Activated CD8-positive, alpha-beta T cell treated with anti-CD3 and anti-CD28 coated beads for 36 hours (primary cell): ENCODE measurements around the gene MBLAC1. TPM values are rescaled to one million over a fixed set of nuclear protein-coding genes. Genes with fewer than 3 reads are reported as not detected.

Experiments used
- ATAC-seq: fragments of 200-7000 bp; cut with Tn5 transposase; one replicate; pipeline ENCODE4 v1.10.0; 2021; ENCODE audit warnings: mild to moderate bottlenecking, moderate library complexity
- CTCF ChIA-PET: fragments of 350-600 bp; sonication (Branson Sonifier 250); formaldehyde crosslinking; loops from one replicate; lab custom pipeline; 2021; ENCODE audit warnings: antibody characterized with exemption; lab: Charles Lee
- POLR2A ChIA-PET: fragments of 350-600 bp; sonication (Branson Sonifier 250); formaldehyde crosslinking; loops from one replicate; lab custom pipeline; 2021; ENCODE audit warnings: antibody characterized with exemption; lab: Charles Lee
- DNase-seq: peaks from one replicate; pipeline ENCODE4 v3.0.0-alpha.2; 2020
- H3K27ac Mint-ChIP-seq: one replicate; pipeline ENCODE4 v1.8.0; 2021; ENCODE audit warnings: mild to moderate bottlenecking, mixed read lengths
- H3K27me3 Mint-ChIP-seq: one replicate; pipeline ENCODE4 v1.8.0; 2021; ENCODE audit warnings: mixed read lengths
- H3K36me3 Mint-ChIP-seq: one replicate; pipeline ENCODE4 v1.8.0; 2021; ENCODE audit warnings: low read depth, mixed read lengths
- H3K4me1 Mint-ChIP-seq: one replicate; pipeline ENCODE4 v1.8.0; 2021; ENCODE audit warnings: low read depth, mixed read lengths
- H3K4me3 Mint-ChIP-seq: one replicate; pipeline ENCODE4 v1.8.0; 2021; ENCODE audit warnings: mild to moderate bottlenecking, moderate library complexity, mixed read lengths
- H3K9me3 Mint-ChIP-seq: one replicate; pipeline ENCODE4 v1.8.0; 2021; ENCODE audit warnings: mixed read lengths
- CTCF ChIP-seq: fragments of 200-600 bp; IDR thresholded peaks from one replicate; pipeline ENCODE4 v1.8.0; 2022; ENCODE audit warnings: antibody characterized with exemption, mild to moderate bottlenecking
- intact Hi-C: fragments of 100-400 bp; cut with micrococcal nuclease; formaldehyde crosslinking; loops from one replicate; pipeline ENCODE4 v1.10.0; 2022
- total RNA-seq, 2 experiments: library from RNA; stranded (reverse); gene quantifications; one replicate each; pipeline ENCODE4 v1.2.3, GENCODE V29; 2021

Gene MBLAC1
- total RNA-seq, 2 experiments from 2014 or later = 1.9 to 2.1 TPM

GRCh38 chr7:100119970-100120732 is 6.6 kb upstream of the MBLAC1 start:
- ChIA-PET POLR2A (interaction anchor here (1.2 to 3.0 kb wide), 8 partner anchors 14 to 105 kb away, joined by 3 to 24 read pairs (median 3); partner anchors contain the start of genes AP4M1, GAL3ST4, GPC2 and MCM7), CTCF (interaction anchor here (1.0 to 1.6 kb wide), 4 partner anchors 11 to 202 kb away, joined by 3 to 7 read pairs (median 4); partner anchors contain the start of gene AP4M1)
- ATAC-seq (peak; percentile 61), DNase-seq (peak; percentile 83)
- H3K4me1 Mint-ChIP-seq = peaks cover 27% of the 10 kb centered on the region
- H3K27me3 Mint-ChIP-seq = no peaks in the 10 kb centered on the region
- intact Hi-C loops = loop anchor here (10.0 kb wide), 1 partner anchor 205 kb away; the partner anchor contains the start of gene TRIM4
- H3K36me3 Mint-ChIP-seq = peaks cover 9% of the 10 kb centered on the region
- peak overlapping the region; percentile 89 for H3K27ac Mint-ChIP-seq
- no peaks in the 10 kb centered on the region for H3K9me3 Mint-ChIP-seq
- no peak for TF ChIP-seq CTCF
- peak overlapping the region; percentile 89 for H3K4me3 Mint-ChIP-seq

GRCh38 chr7:100120733-100121036 is 6.1 kb upstream of the MBLAC1 start:
- Mint-ChIP-seq H3K9me3 (no peaks in the 10 kb centered on the region), H3K36me3 (peaks cover 9% of the 10 kb centered on the region), H3K4me1 (peaks cover 31% of the 10 kb centered on the region), H3K27me3 (no peaks in the 10 kb centered on the region), H3K27ac (peak overlapping the region; percentile 89), H3K4me3 (peak overlapping the region; percentile 89)
- no peak for TF ChIP-seq CTCF
- DNase-seq (no peak), ATAC-seq (no peak)
- intact Hi-C loops = loop anchor here (10.0 kb wide), 1 partner anchor 206 kb away; the partner anchor contains the start of gene TRIM4
- CTCF ChIA-PET = interaction anchor here (1.0 to 1.6 kb wide), 3 partner anchors 10 to 202 kb away, joined by 3 to 7 read pairs (median 5); partner anchors contain the start of gene AP4M1
- POLR2A ChIA-PET = interaction anchor here (1.2 to 3.0 kb wide), 8 partner anchors 14 to 105 kb away, joined by 3 to 24 read pairs (median 3); partner anchors contain the start of genes AP4M1, GAL3ST4, GPC2 and MCM7

- H3K9me3 Mint-ChIP-seq = no peaks in the 10 kb centered on the region
- peaks cover 8% of the 10 kb centered on the region for H3K36me3 Mint-ChIP-seq
- peaks cover 32% of the 10 kb centered on the region for H3K4me1 Mint-ChIP-seq
- ChIA-PET POLR2A (interaction anchor here (2.7 to 3.0 kb wide), 2 partner anchors 21 kb away, joined by 18 to 24 read pairs; partner anchors contain the start of genes AP4M1 and MCM7), CTCF (interaction anchor here (1.3 kb wide), 1 partner anchor 8 kb away, joined by 5 read pairs; no protein-coding TSS in a partner anchor)
- no peak overlapping the region for H3K4me3 Mint-ChIP-seq
- no peak for TF ChIP-seq CTCF
- no peak for DNase-seq
- intact Hi-C loops = loop anchor here (10.0 kb wide), 1 partner anchor 207 kb away; the partner anchor contains the start of gene TRIM4
- no peak for ATAC-seq
- no peaks in the 10 kb centered on the region for H3K27me3 Mint-ChIP-seq
- peak overlapping the region; percentile 20 for H3K27ac Mint-ChIP-seq
These were observed 4.7 kb upstream of the MBLAC1 start for GRCh38 chr7:100122067-100122466.

- ChIA-PET POLR2A (interaction anchor here (0.9 to 2.7 kb wide), 2 partner anchors 21 to 30 kb away, joined by 3 to 18 read pairs; partner anchors contain the start of genes AP4M1 and MCM7), CTCF (interaction anchor here (1.3 kb wide), 1 partner anchor 8 kb away, joined by 5 read pairs; no protein-coding TSS in a partner anchor)
- DNase-seq (no peak), ATAC-seq (no peak)
- Mint-ChIP-seq H3K27ac (peak overlapping the region; percentile 59), H3K4me1 (peaks cover 32% of the 10 kb centered on the region), H3K27me3 (no peaks in the 10 kb centered on the region), H3K36me3 (peaks cover 8% of the 10 kb centered on the region), H3K9me3 (no peaks in the 10 kb centered on the region), H3K4me3 (no peak overlapping the region)
- no peak for TF ChIP-seq CTCF
- intact Hi-C loops = loop anchor here (10.0 kb wide), 1 partner anchor 208 kb away; the partner anchor contains the start of gene TRIM4
These were observed 4.2 kb upstream of the MBLAC1 start for GRCh38 chr7:100122568-100122967.
